AG10803 (cell line): ENCODE results near the gene FCSK.

Experiments
- DNase-seq: peaks from one replicate; pipeline ENCODE4 v3.0.0; 2010; ENCODE audit warnings: low read depth
- H3K4me3 ChIP-seq: 2 replicates; pipeline ENCODE4 v1.5.1; 2011; ENCODE audit warnings: mild to moderate bottlenecking, low read length, control low read depth
- CTCF ChIP-seq: conservative IDR thresholded peaks from 2 replicates; pipeline ENCODE4 v1.5.1; 2011; ENCODE audit warnings: mild to moderate bottlenecking, low read length, control low read depth, inconsistent platforms

Gene FCSK

DNA sequence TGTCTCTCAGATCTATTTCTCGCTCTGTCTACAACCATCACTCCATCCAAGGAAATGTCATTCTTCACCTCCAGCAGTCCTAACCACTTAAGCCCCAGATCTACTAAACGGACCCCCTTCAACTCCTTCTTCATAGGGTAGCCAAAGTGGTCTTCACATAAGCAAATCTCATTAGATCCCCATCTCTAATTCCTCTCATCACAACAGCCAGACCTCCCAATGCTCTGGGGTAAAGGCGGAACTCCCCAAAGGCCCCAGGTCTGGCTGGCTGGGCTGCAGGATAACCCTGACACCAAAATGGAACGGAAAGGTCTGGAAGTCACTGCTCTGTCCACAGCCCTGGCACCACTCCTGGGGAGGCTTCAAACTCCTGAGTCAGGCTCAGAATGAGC, 26.6 kb upstream of the FCSK start:
- no peak overlapping the region for H3K4me3 ChIP-seq
- TF ChIP-seq CTCF: no peak
- DNase-seq: no peak

GRCh38 chr16:70428178-70428998, 26.0 kb upstream of the FCSK start:
- no peak for TF ChIP-seq CTCF
- H3K4me3 ChIP-seq: no peak overlapping the region
- peak; percentile 95 for DNase-seq

GRCh38 chr16:70429888-70430666, 24.3 kb upstream of the FCSK start:
- DNase-seq: no peak
- no peak overlapping the region for H3K4me3 ChIP-seq
- TF ChIP-seq CTCF: no peak

DNA sequence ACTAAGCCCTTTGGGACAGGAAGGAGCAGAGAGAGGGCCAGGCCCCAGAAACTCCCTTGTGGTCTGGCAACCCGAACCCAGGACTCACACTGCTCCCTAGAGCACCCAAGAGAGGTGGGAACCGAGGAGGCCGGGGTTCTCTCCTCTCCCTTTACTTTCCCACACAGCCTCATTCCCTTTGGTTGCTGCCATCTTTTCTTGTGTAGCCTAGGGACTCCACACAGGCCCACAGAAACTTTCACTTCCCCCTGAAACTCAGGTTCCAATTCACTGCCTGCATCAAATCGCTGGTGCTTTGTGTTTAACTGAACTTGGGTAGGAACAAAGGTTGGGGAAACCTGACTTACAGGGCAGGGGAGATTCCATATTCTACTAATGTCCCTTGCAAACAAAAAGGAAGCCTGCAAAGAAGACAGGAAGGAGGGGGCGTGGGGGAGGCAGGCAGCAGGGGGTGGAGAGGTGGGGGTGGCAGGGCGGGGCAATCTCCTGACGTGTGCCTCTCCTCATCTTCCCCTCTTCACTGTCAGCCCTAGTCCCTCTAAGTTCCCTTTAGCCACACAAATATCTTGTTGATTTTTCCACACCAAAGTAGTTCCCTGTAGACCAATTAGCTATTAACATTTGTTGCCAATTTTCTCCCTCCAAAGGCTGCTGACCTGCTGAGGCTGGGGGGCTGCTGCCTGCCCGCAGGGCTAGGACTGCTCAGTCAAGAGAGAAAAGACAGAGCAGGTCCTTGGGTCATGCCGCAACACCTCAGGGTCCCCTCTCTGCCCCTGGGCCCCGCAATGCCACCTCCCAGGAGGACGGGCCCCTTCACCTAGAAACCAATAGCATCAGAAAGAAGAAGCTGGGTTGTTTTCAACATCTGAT, 23.5 kb upstream of the FCSK start:
- no peak for DNase-seq
- TF ChIP-seq CTCF: no peak
- H3K4me3 ChIP-seq: no peak overlapping the region

GRCh38 chr16:70432356-70432722, 22.1 kb upstream of the FCSK start:
- no peak overlapping the region for H3K4me3 ChIP-seq
- DNase-seq: no peak
- TF ChIP-seq CTCF: no peak

- TF ChIP-seq CTCF: no peak
- no peak for DNase-seq
- H3K4me3 ChIP-seq: no peak overlapping the region
These were observed 21.5 kb upstream of the FCSK start for GRCh38 chr16:70432723-70433457.
